ENCODE measurements around the gene FLVCR1.

GRCh38 chr1:212824201-212824600, 33.9 kb upstream of the FLVCR1 start:
- no peak for TF ChIP-seq CTCF (IDR thresholded peaks at IDR 0.05; ENCODE audit: low read depth, low read length, missing input control)
- TF ChIP-seq TAF1 (conservative IDR thresholded peaks at IDR 0.05) = no peak
- TF ChIP-seq MAX (IDR thresholded peaks at IDR 0.05) = no peak
- no peak for TF ChIP-seq SP1 (IDR thresholded peaks at IDR 0.05)
- no peak for TF ChIP-seq ATF3 (IDR thresholded peaks at IDR 0.05)
- TF ChIP-seq YY1 (IDR thresholded peaks at IDR 0.05) = no peak
- no peak for TF ChIP-seq FOXA1 (IDR thresholded peaks at IDR 0.05)

All from liver (tissue), 3 donors.